GM12878 (cell line): ENCODE results near the gene PRORP. TPM values are rescaled to one million over a fixed set of nuclear protein-coding genes. Genes with fewer than 3 reads are reported as not detected.

Experiments
- ATAC-seq: fragments of 200-7000 bp; cut with Tn5 transposase; 3 replicates; pipeline ENCODE4 v1.9.1; 2020; ENCODE audit warnings: mild to moderate bottlenecking, moderate library complexity
- BruUV-seq: library from RNA; stranded (reverse); fragments of 400-500 nt; replicated peaks from 2 replicates; lab custom pipeline; 2021; lab: Mats Ljungman, UMichigan
- CTCF ChIA-PET: fragments of 300-600 bp; sonication (Branson Sonifier 250); formaldehyde crosslinking; extraction: SDS; loops from one replicate; lab custom pipeline; 2021; ENCODE audit warnings: inconsistent platforms; lab: Yijun Ruan, JAX
- POLR2A ChIA-PET: fragments of 350-600 bp; formaldehyde crosslinking; extraction: SDS; loops from one replicate; lab custom pipeline; 2021; ENCODE audit warnings: inconsistent platforms; lab: Charles Lee
- RAD21 ChIA-PET: fragments of 300-600 bp; sonication (Branson Sonifier 250); formaldehyde crosslinking; loops from one replicate; lab custom pipeline; 2023; ENCODE audit warnings: antibody characterized with exemption; ENCODE audit not compliant: unreplicated experiment; lab: Charles Lee
- SMC1A ChIA-PET: fragments of 300-600 bp; sonication (Branson Sonifier 250); formaldehyde crosslinking; loops from one replicate; lab custom pipeline; 2023; ENCODE audit not compliant: unreplicated experiment, uncharacterized antibody; lab: Charles Lee
- DNase-seq: peaks from one replicate; pipeline ENCODE4 v3.0.0-alpha.2; 2011; ENCODE audit warnings: low read depth, low spot score
- FAIRE-seq: peaks from 3 replicates; lab custom pipeline; 2011; peaks lifted over from hg19 to GRCh38; lab: Jason Lieb, UNC
- H2AFZ ChIP-seq: 2 replicates; pipeline ENCODE4 v1.6.0; 2011; ENCODE audit warnings: low read depth, low read length, control low read depth; ENCODE audit not compliant: control insufficient read depth
- H3K27ac ChIP-seq: 2 replicates; pipeline ENCODE4 v1.5.1; 2011; ENCODE audit warnings: control low read depth; ENCODE audit not compliant: control insufficient read depth, insufficient read depth
- H3K27me3 ChIP-seq, 2 experiments: replicated peaks in 1 of 2; 2 replicates each; pipeline versions ENCODE4 v1.6.0 to v1.6.1; 2011; ENCODE audit warnings: low read length in 1 of 2; ENCODE audit not compliant: control insufficient read depth in 2 of 2, insufficient read depth in 2 of 2
- H3K36me3 ChIP-seq, 2 experiments: 2 replicates each; pipeline ENCODE4 v1.5.1; 2011; ENCODE audit warnings: low read length in 1 of 2; ENCODE audit not compliant: control insufficient read depth in 2 of 2, insufficient read depth in 2 of 2
- H3K4me1 ChIP-seq: 2 replicates; pipeline ENCODE4 v1.6.1; 2011; ENCODE audit warnings: mild to moderate bottlenecking, low read length, moderate library complexity, mixed read lengths; ENCODE audit not compliant: control insufficient read depth, insufficient read depth
- H3K4me2 ChIP-seq: 2 replicates; pipeline ENCODE4 v1.6.0; 2011; ENCODE audit warnings: control low read depth; ENCODE audit not compliant: control insufficient read depth, insufficient read depth
- H3K4me3 ChIP-seq: fragments of 200-600 bp; sonication (generic); 2 replicates; pipeline ENCODE4 v1.5.1; 2016
- H3K79me2 ChIP-seq: 2 replicates; pipeline ENCODE4 v1.6.0; 2011; ENCODE audit warnings: low read length; ENCODE audit not compliant: control insufficient read depth, insufficient read depth
- H3K9ac ChIP-seq: 2 replicates; pipeline ENCODE4 v1.8.0; 2011; ENCODE audit warnings: low read length, control low read depth, mixed read lengths; ENCODE audit not compliant: control insufficient read depth, insufficient read depth
- H3K9me3 ChIP-seq: replicated peaks from 3 replicates; pipeline ENCODE4 v1.5.1; 2011; ENCODE audit warnings: mild to moderate bottlenecking, low read length; ENCODE audit not compliant: control insufficient read depth, insufficient read depth
- H4K20me1 ChIP-seq: 2 replicates; pipeline ENCODE4 v1.6.0; 2011; ENCODE audit not compliant: control insufficient read depth, insufficient read depth
- BMI1 ChIP-seq: fragments of 450-650 bp; IDR thresholded peaks from 2 replicates; pipeline ENCODE4 v1.6.1; 2016; ENCODE audit warnings: mild to moderate bottlenecking, moderate library complexity, borderline replicate concordance
- EED ChIP-seq: sonication (generic); IDR thresholded peaks from 2 replicates; pipeline ENCODE4 v1.6.1; 2016; ENCODE audit warnings: antibody characterized with exemption, low read depth
- NFXL1 ChIP-seq: fragments of 450-650 bp; IDR thresholded peaks from 2 replicates; pipeline ENCODE4 v1.6.1; 2017; ENCODE audit warnings: antibody characterized with exemption, mild to moderate bottlenecking, borderline replicate concordance
- NR2C2 ChIP-seq: IDR thresholded peaks from 2 replicates; pipeline ENCODE4 v1.6.1; 2011; ENCODE audit warnings: borderline replicate concordance, low read depth; ENCODE audit not compliant: control insufficient read depth, insufficient read length
- NR2F1 ChIP-seq: fragments of 450-650 bp; conservative IDR thresholded peaks from 2 replicates; pipeline ENCODE4 v1.6.1; 2017; ENCODE audit warnings: mild to moderate bottlenecking
- RBBP5 ChIP-seq: fragments of 200-600 bp; sonication (generic); conservative IDR thresholded peaks from 2 replicates; pipeline ENCODE4 v1.6.1; 2016
- RUNX3 ChIP-seq: IDR thresholded peaks from 2 replicates; pipeline ENCODE4 v1.6.1; 2012; ENCODE audit warnings: low read length, inconsistent platforms
- TAF1 ChIP-seq: IDR thresholded peaks from 2 replicates; pipeline ENCODE4 v1.6.1; 2011; ENCODE audit warnings: mild to moderate bottlenecking, low read depth, low read length, borderline replicate concordance
- TARDBP ChIP-seq: IDR thresholded peaks from 2 replicates; pipeline ENCODE4 v1.6.1; 2016; ENCODE audit warnings: borderline replicate concordance
- TBL1XR1 ChIP-seq: IDR thresholded peaks from 2 replicates; pipeline ENCODE4 v1.6.1; 2012; ENCODE audit warnings: low read depth, low read length, improper control_type of control experiment
- WGBS: methylation state at CpG from one replicate; pipeline ENCODE4 v1.1.6; 2016; ENCODE audit warnings: low lambda C conversion rate; ENCODE audit not compliant: insufficient replicate concordance, insufficient coverage; ENCODE audit errors: missing lambda C conversion rate; 5-methylcytosine and 5-hydroxymethylcytosine counted together
- in situ Hi-C: fragments of 300-500 bp; cut with MboI; formaldehyde crosslinking; loops from 9 replicates; pipeline ENCODE4 v1.14.3; 2018; ENCODE audit warnings: mixed read lengths
- intact Hi-C: fragments of 100-400 bp; cut with micrococcal nuclease; formaldehyde crosslinking; loops from one replicate; pipeline ENCODE4 v1.14.2; 2022; ENCODE audit not compliant: unreplicated experiment
- polyA plus RNA-seq, 11 experiments: library from polyadenylated mRNA; depleted of rRNA in 4 of 11; unstranded in 6 of 11; stranded (reverse) in 5 of 11; fragments of >200 nt; fragmentation: Nextera tagmentation in 4 of 11; fragmentation: Illumina TruSeq in 1 of 11; extraction: Ambion mirVana in 4 of 11; extraction: Trizol in 1 of 11; gene quantifications; 1 replicate in 1 of 11; 2 replicates in 10 of 11; pipeline versions ENCODE4 v1.2.1 to v1.2.3, GENCODE V29; 2011 to 2016; ENCODE audit warnings: inconsistent platforms in 2 of 11, missing spikeins in 2 of 11, low read depth in 1 of 11
- total RNA-seq, 4 experiments: library from RNA; depleted of rRNA in 3 of 4; stranded (reverse); fragments of >200 nt in 3 of 4; fragmentation: Illumina TruSeq in 1 of 4; extraction: Trizol in 1 of 4; gene quantifications; 2 replicates each; pipeline versions ENCODE4 v1.2.1 to v1.2.3, GENCODE V29; 2013 to 2021

Gene PRORP
- total and polyA plus RNA-seq, 10 of the 15 experiments (the other 5 are each of a cell fraction or from before 2014, with no cell fraction given), result 38.8 to 61.3 (median 46.7) TPM

GRCh38 chr14:35083530-35084150 is 38.7 kb upstream of the PRORP start:
- TF ChIP-seq RUNX3 (no peak), EED (no peak), NR2C2 (no peak), BMI1 (no peak), TBL1XR1 (no peak), NFXL1 (no peak), TAF1 (no peak), NR2F1 (no peak), RBBP5 (no peak), TARDBP (no peak)
- ATAC-seq (no peak), FAIRE-seq (no peak), DNase-seq (no peak)
- no peak overlapping the region for H2AFZ ChIP-seq
- CTCF ChIA-PET, result interaction anchor here (0.7 kb wide), 1 partner anchor 407 kb away, joined by 3 read pairs; no protein-coding TSS in a partner anchor
- H3K4me1 ChIP-seq, result no peaks in the 10 kb centered on the region
- no peak overlapping the region for H3K27ac ChIP-seq
- H3K4me3 ChIP-seq, result no peak overlapping the region
- in situ Hi-C loops (no loop called here), intact Hi-C loops (no loop called here)
- RAD21 ChIA-PET, result no interaction called here
- H3K27me3 ChIP-seq, result no peaks in the 10 kb centered on the region
- no TSS peak for BruUV-seq
- peaks cover 0 to 7% of the 10 kb centered on the region in 2 experiments; a peak in 2 of 4 replicates for H3K36me3 ChIP-seq
- H3K79me2 ChIP-seq, result no peaks in the 10 kb centered on the region
- SMC1A ChIA-PET, result no interaction called here
- H3K9me3 ChIP-seq, result no peaks in the 10 kb centered on the region
- whole genome bisulfite sequencing, result 89% methylated on average over 6 of the region's 8 CpGs
- H3K4me2 ChIP-seq, result no peak overlapping the region
- POLR2A ChIA-PET, result interaction anchor here (0.7 kb wide), 1 partner anchor 30 kb away, joined by 4 read pairs; no protein-coding TSS in a partner anchor
- no peak overlapping the region for H3K9ac ChIP-seq
- no peaks in the 10 kb centered on the region for H4K20me1 ChIP-seq
